Mesendoderm (in vitro differentiated cells): ENCODE data around the gene TYSND1.

ENCODE experiments used
- DNase-seq: peaks from one replicate; pipeline ENCODE4 v3.0.0; 2013
- H2AK5ac ChIP-seq: 2 replicates; pipeline ENCODE4 v1.6.1; 2013; ENCODE audit warnings: low read length, inconsistent platforms
- H2BK120ac ChIP-seq: 2 replicates; pipeline ENCODE4 v1.6.1; 2013; ENCODE audit warnings: low read depth, mild to moderate bottlenecking, low read length, moderate library complexity, mixed read lengths
- H2BK15ac ChIP-seq: replicated peaks from 2 replicates; pipeline ENCODE4 v1.6.1; 2013; ENCODE audit warnings: low read depth, mild to moderate bottlenecking, moderate library complexity
- H2BK5ac ChIP-seq: 2 replicates; pipeline ENCODE4 v1.6.1; 2013; ENCODE audit warnings: low read length, inconsistent platforms
- H3K18ac ChIP-seq: 2 replicates; pipeline ENCODE4 v1.6.1; 2013; ENCODE audit warnings: mild to moderate bottlenecking, low read length, mixed read lengths
- H3K23ac ChIP-seq: one replicate; pipeline ENCODE4 v1.6.1; 2013; ENCODE audit warnings: low read length
- H3K27ac ChIP-seq: 2 replicates; pipeline ENCODE4 v1.5.1; 2013; ENCODE audit warnings: low read depth, mild to moderate bottlenecking, inconsistent platforms, low read length, moderate library complexity
- H3K27me3 ChIP-seq: 2 replicates; pipeline ENCODE4 v1.6.1; 2013; ENCODE audit warnings: low read length, control low read depth, mild to moderate bottlenecking, inconsistent platforms; ENCODE audit not compliant: insufficient read depth, poor library complexity
- H3K36me3 ChIP-seq: 2 replicates; pipeline ENCODE4 v1.6.1; 2013; ENCODE audit warnings: low read length, inconsistent platforms; ENCODE audit not compliant: control insufficient read depth, insufficient read depth
- H3K4ac ChIP-seq: one replicate; pipeline ENCODE4 v1.6.1; 2013; ENCODE audit warnings: low read depth, mild to moderate bottlenecking, low read length, moderate library complexity
- H3K4me1 ChIP-seq: 2 replicates; pipeline ENCODE4 v1.6.1; 2013; ENCODE audit warnings: low read depth, low read length, inconsistent platforms; ENCODE audit not compliant: control insufficient read depth
- H3K4me2 ChIP-seq: 2 replicates; pipeline ENCODE4 v1.6.1; 2013; ENCODE audit warnings: low read length
- H3K4me3 ChIP-seq: 2 replicates; pipeline ENCODE4 v1.5.1; 2013; ENCODE audit warnings: mild to moderate bottlenecking, low read length
- H3K56ac ChIP-seq: one replicate; pipeline ENCODE4 v1.6.1; 2013; ENCODE audit warnings: low read length
- H3K79me1 ChIP-seq: 2 replicates; pipeline ENCODE4 v1.6.1; 2013; ENCODE audit warnings: low read length, inconsistent platforms
- H3K79me2 ChIP-seq: 2 replicates; pipeline ENCODE4 v1.6.1; 2013; ENCODE audit warnings: mild to moderate bottlenecking, low read length; ENCODE audit not compliant: control insufficient read depth, insufficient read depth
- H3K9ac ChIP-seq: 2 replicates; pipeline ENCODE4 v1.6.1; 2013; ENCODE audit warnings: low read length, inconsistent platforms
- H4K5ac ChIP-seq: one replicate; pipeline ENCODE4 v1.6.1; 2013; ENCODE audit warnings: low read length
- H4K8ac ChIP-seq: one replicate; pipeline ENCODE4 v1.6.1; 2013; ENCODE audit warnings: low read depth, mild to moderate bottlenecking, control low read depth, low read length, moderate library complexity
- WGBS: extraction: QIAGEN DNeasy Blood & Tissue Kit; methylation state at CpG from one replicate; pipeline ENCODE4 v1.1.7; 2013; ENCODE audit warnings: low lambda C conversion rate, missing lambda C conversion rate; ENCODE audit not compliant: insufficient coverage; ENCODE audit errors: extremely low coverage; 5-methylcytosine and 5-hydroxymethylcytosine counted together

Gene TYSND1

DNA sequence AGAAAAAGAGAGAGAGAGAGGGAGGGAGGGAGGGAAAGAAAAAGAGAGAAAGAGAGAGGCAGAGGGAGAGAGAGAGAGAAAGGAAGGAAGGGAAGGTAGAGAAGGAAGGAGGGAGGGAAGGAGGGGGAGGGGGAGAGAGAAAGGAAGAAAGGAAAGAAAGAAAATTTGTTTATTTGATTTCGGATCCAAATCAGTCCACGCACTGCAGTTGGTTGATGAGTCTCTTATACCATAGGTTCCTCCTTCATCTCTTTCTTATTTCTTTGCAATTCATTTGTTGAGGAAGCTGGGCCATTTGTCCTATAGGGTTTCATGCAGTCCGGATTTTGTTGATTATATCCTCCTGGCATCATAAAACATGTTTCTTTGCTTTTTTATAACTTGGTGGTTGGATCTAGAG is 48.2 kb downstream of the TYSND1 start:
- H3K4me3 ChIP-seq: no peak overlapping the region
- no peaks in the 10 kb centered on the region for H3K79me2 ChIP-seq
- no peaks in the 10 kb centered on the region for H3K4me1 ChIP-seq
- no peak overlapping the region for H2AK5ac ChIP-seq
- H3K56ac ChIP-seq: no peak overlapping the region
- no peaks in the 10 kb centered on the region for H3K27me3 ChIP-seq
- no peak overlapping the region for H2BK15ac ChIP-seq
- DNase-seq: no peak
- no peaks in the 10 kb centered on the region for H3K79me1 ChIP-seq
- no peak overlapping the region for H3K27ac ChIP-seq
- H3K4me2 ChIP-seq: no peak overlapping the region
- H3K18ac ChIP-seq: no peak overlapping the region
- no peak overlapping the region for H3K9ac ChIP-seq
- H3K23ac ChIP-seq: no peak overlapping the region
- whole genome bisulfite sequencing: no CpG with 5 or more reads among the region's 3 CpGs
- H2BK5ac ChIP-seq: no peak overlapping the region
- no peak overlapping the region for H3K4ac ChIP-seq
- no peak overlapping the region for H4K8ac ChIP-seq
- peaks cover 4% of the 10 kb centered on the region for H3K36me3 ChIP-seq
- H2BK120ac ChIP-seq: no peak overlapping the region
- no peak overlapping the region for H4K5ac ChIP-seq

DNA sequence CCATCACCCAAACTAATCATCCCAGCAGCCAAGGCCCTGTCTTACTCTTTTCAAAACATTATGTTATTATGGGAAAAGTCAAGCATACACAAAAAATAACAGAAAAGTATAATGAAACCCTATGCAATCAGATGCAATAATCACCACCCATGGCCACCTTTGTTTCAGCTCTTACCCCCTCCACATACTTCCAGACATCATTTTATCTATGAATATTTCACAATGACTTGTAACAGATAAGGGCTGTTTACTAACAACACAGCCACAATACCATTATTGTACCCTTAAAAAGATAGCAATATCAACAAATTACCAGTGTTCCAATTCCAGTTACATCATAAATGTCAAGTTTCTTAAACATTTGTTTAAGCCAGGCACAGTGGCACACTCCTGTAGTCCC is 49.0 kb downstream of the TYSND1 start:
- H2BK120ac ChIP-seq: no peak overlapping the region
- no peak overlapping the region for H2AK5ac ChIP-seq
- H3K23ac ChIP-seq: no peak overlapping the region
- H2BK5ac ChIP-seq: no peak overlapping the region
- no peak overlapping the region for H3K27ac ChIP-seq
- H4K5ac ChIP-seq: no peak overlapping the region
- peaks cover 4% of the 10 kb centered on the region for H3K36me3 ChIP-seq
- H3K27me3 ChIP-seq: no peaks in the 10 kb centered on the region
- no peak overlapping the region for H4K8ac ChIP-seq
- H2BK15ac ChIP-seq: no peak overlapping the region
- no peak overlapping the region for H3K56ac ChIP-seq
- H3K9ac ChIP-seq: no peak overlapping the region
- H3K4me1 ChIP-seq: no peaks in the 10 kb centered on the region
- no peak overlapping the region for H3K18ac ChIP-seq
- no peak overlapping the region for H3K4me2 ChIP-seq
- H3K4ac ChIP-seq: no peak overlapping the region
- H3K79me1 ChIP-seq: no peaks in the 10 kb centered on the region
- no peak for DNase-seq
- H3K4me3 ChIP-seq: no peak overlapping the region
- H3K79me2 ChIP-seq: no peaks in the 10 kb centered on the region

DNA sequence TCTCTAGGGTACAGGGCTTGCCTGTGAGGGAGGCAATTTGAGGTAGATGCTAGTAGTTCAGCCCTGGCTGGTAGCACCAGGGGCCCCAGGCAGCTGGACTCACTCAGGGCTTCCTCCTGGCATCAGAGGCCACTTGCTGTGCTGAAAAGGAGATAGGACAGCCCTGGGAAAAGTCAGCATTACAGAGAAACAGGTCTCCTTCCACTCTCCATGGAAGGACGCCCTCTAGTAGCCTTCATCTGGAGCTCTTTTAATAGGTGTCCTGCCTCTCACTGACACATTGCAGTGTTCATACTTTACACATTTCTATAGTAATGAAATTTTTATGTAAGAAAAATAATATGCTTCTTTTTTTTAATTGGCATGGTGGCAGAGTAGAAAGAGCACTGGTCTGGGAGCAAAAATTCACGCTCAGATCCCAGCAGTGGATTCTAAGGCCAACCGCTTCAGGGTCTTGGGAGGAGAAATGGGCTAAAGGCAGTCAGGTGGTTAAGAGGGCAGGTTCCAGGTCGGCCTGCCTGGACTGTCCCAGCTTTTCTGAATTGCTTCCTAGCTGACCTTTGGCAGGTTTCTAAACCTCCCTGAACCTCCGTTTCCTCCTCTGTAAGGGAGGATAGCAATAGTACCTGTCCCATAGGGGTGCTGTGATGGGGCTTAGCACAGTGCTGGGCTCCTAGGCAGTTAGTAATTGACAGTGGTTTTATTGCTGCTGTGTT is 49.6 kb downstream of the TYSND1 start:
- no peaks in the 10 kb centered on the region for H3K4me1 ChIP-seq
- no peak overlapping the region for H2BK15ac ChIP-seq
- peak; percentile 48 for DNase-seq
- WGBS: no CpG with 5 or more reads among the region's 5 CpGs
- no peaks in the 10 kb centered on the region for H3K79me2 ChIP-seq
- H3K4me2 ChIP-seq: no peak overlapping the region
- no peak overlapping the region for H2BK5ac ChIP-seq
- no peak overlapping the region for H3K23ac ChIP-seq
- no peak overlapping the region for H3K4ac ChIP-seq
- H2BK120ac ChIP-seq: no peak overlapping the region
- H4K5ac ChIP-seq: no peak overlapping the region
- H3K27me3 ChIP-seq: no peaks in the 10 kb centered on the region
- H3K79me1 ChIP-seq: no peaks in the 10 kb centered on the region
- no peak overlapping the region for H2AK5ac ChIP-seq
- no peak overlapping the region for H3K56ac ChIP-seq
- no peak overlapping the region for H3K9ac ChIP-seq
- H3K4me3 ChIP-seq: no peak overlapping the region
- H3K27ac ChIP-seq: no peak overlapping the region
- H4K8ac ChIP-seq: no peak overlapping the region
- H3K18ac ChIP-seq: no peak overlapping the region
- H3K36me3 ChIP-seq: peaks cover 4% of the 10 kb centered on the region

DNA sequence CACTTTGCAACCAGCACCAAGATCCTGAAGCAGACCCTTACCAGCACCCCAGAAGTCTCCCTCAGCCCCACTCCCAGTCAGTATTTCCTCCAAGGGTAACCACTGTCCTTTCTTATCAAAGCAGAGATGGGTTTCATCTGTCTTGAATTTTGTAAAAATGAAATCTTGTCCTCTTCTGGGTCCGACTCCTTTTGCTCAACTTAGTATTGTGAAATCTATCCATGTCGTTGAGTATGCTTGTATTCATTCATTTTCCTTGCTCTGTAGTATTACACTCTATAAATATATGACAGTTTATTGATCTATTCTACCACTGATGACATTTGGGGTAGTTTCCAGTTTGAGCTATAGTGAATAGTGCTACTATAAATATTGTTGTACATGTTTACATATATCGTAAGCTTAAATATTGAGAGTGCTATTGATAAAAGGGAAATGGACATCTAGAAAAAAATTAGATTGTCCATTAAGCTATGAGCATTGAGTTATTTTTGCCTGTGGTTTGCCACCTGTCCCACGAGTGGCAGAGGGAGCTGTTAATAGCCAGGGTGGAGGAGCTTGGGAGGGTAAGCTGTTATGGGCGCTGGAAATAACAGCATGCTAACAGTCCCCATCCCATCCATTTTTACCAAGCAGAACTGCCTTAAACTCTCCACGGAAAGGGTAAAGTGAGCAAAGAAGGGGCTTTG is 50.3 kb downstream of the TYSND1 start:
- no peak overlapping the region for H4K5ac ChIP-seq
- no peak overlapping the region for H2BK15ac ChIP-seq
- no peak overlapping the region for H3K4ac ChIP-seq
- H3K27ac ChIP-seq: no peak overlapping the region
- no peak for DNase-seq
- no peaks in the 10 kb centered on the region for H3K4me1 ChIP-seq
- H3K9ac ChIP-seq: no peak overlapping the region
- no peak overlapping the region for H3K18ac ChIP-seq
- H3K56ac ChIP-seq: no peak overlapping the region
- WGBS: no CpG with 5 or more reads among the region's 6 CpGs
- no peak overlapping the region for H3K23ac ChIP-seq
- no peak overlapping the region for H2BK120ac ChIP-seq
- H3K79me1 ChIP-seq: no peaks in the 10 kb centered on the region
- no peaks in the 10 kb centered on the region for H3K79me2 ChIP-seq
- H4K8ac ChIP-seq: no peak overlapping the region
- no peak overlapping the region for H2AK5ac ChIP-seq
- no peak overlapping the region for H3K4me3 ChIP-seq
- no peak overlapping the region for H3K4me2 ChIP-seq
- peaks cover 4% of the 10 kb centered on the region for H3K36me3 ChIP-seq
- no peaks in the 10 kb centered on the region for H3K27me3 ChIP-seq
- H2BK5ac ChIP-seq: no peak overlapping the region

DNA sequence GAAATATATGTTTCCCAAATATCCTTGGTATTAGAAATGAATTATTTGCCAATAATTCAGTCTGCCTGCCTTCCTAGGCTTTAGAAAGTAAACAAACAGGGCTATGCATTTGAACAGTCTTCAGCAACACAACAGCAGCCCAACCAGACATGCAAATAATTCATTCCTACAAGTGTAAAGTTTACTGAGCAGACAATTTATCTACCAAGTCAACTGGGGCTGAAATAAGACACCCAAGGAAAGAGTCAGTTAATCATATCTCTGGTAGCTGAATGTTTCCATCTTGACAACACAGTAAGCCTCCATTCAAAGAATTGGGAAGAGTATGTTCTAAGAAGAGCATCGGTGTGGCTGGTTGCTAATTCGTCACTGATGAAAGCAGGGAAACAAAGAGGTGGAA is 52.2 kb downstream of the TYSND1 start:
- Histone ChIP-seq H2BK120ac (no peak overlapping the region), H3K4me3 (no peak overlapping the region), H3K27me3 (no peaks in the 10 kb centered on the region), H4K8ac (no peak overlapping the region), H3K79me1 (no peaks in the 10 kb centered on the region), H3K56ac (no peak overlapping the region), H4K5ac (no peak overlapping the region), H2AK5ac (no peak overlapping the region), H3K79me2 (no peaks in the 10 kb centered on the region), H3K4me1 (no peaks in the 10 kb centered on the region), H2BK15ac (no peak overlapping the region), H3K36me3 (peaks cover 3% of the 10 kb centered on the region), H3K4ac (no peak overlapping the region), H2BK5ac (no peak overlapping the region), H3K27ac (no peak overlapping the region), H3K18ac (no peak overlapping the region), H3K4me2 (no peak overlapping the region), H3K23ac (no peak overlapping the region), H3K9ac (no peak overlapping the region)
- no CpG with 5 or more reads among the region's 2 CpGs for WGBS
- no peak for DNase-seq
